GM12874 (cell line): ENCODE results near the gene CYTH1.

Experiments used
- CTCF ChIP-seq: IDR thresholded peaks from 2 replicates; pipeline ENCODE4 v1.5.1; 2011; ENCODE audit warnings: low read depth, mild to moderate bottlenecking, control low read depth, low read length, moderate library complexity; ENCODE audit not compliant: insufficient read depth

CYTH1 gene

GRCh38 chr17:78723001-78723796, 58.9 kb downstream of the CYTH1 start:
- no peak for TF ChIP-seq CTCF

- no peak for TF ChIP-seq CTCF
These were observed 59.8 kb downstream of the CYTH1 start for GRCh38 chr17:78722246-78722761.

GRCh38 chr17:78719630-78720298, 62.3 kb downstream of the CYTH1 start:
- no peak for TF ChIP-seq CTCF

- no peak for TF ChIP-seq CTCF
These were observed 63.4 kb downstream of the CYTH1 start for GRCh38 chr17:78718575-78719208.

GRCh38 chr17:78717431-78717980, 64.6 kb downstream of the CYTH1 start:
- no peak for TF ChIP-seq CTCF

- no peak for TF ChIP-seq CTCF
These were observed 65.2 kb downstream of the CYTH1 start for GRCh38 chr17:78716814-78717393.
